Lower leg skin (tissue), 4 donors: ENCODE data around the gene MED27. TPM values are rescaled to one million over a fixed set of nuclear protein-coding genes. Genes with fewer than 3 reads are reported as not detected.

ENCODE experiments used
- DNase-seq, 2 donors: peaks; one replicate each; pipeline ENCODE4 v3.0.0-alpha.2; 2019; ENCODE audit warnings: low spot score in 2 of 2
- H3K4me3 ChIP-seq: fragments of 200-600 bp; sonication (generic); 2 replicates; pipeline ENCODE4 v1.5.1; 2017; ENCODE audit warnings: mild to moderate bottlenecking, low read depth; ENCODE audit not compliant: poor library complexity, severe bottlenecking
- POLR2A ChIP-seq, 2 donors: fragments of 450-650 bp; IDR thresholded peaks; one replicate each; pipeline ENCODE4 v1.6.1; 2016 to 2017; ENCODE audit warnings: antibody characterized with exemption in 2 of 2, mild to moderate bottlenecking in 1 of 2, moderate library complexity in 1 of 2
- WGBS, 2 donors: methylation state at CpG; one replicate each; pipeline ENCODE4 v1.1.5; 2018; 5-methylcytosine and 5-hydroxymethylcytosine counted together
- intact Hi-C: fragments of 100-400 bp; cut with DNase I; formaldehyde crosslinking; loops from one replicate; pipeline ENCODE4 v1.15.0; 2023; ENCODE audit warnings: low total_unique reads
- total RNA-seq, 4 donors: library from RNA; depleted of rRNA; stranded (reverse); fragments of >200 nt; gene quantifications; one replicate each; pipeline ENCODE4 v1.1.0, GENCODE V29; 2016
- TF ChIP-seq, protein P1 (sequence below), 3 donors: fragments of 450-650 bp; IDR thresholded peaks; one replicate each; pipeline ENCODE4 v1.5.1; 2016; ENCODE audit warnings: antibody characterized with exemption in 3 of 3, mild to moderate bottlenecking in 3 of 3, moderate library complexity in 2 of 3

MED27 gene
- total RNA-seq, 4 donors from 2014 or later = 15.4 to 20.3 (median 16.5) TPM

DNA sequence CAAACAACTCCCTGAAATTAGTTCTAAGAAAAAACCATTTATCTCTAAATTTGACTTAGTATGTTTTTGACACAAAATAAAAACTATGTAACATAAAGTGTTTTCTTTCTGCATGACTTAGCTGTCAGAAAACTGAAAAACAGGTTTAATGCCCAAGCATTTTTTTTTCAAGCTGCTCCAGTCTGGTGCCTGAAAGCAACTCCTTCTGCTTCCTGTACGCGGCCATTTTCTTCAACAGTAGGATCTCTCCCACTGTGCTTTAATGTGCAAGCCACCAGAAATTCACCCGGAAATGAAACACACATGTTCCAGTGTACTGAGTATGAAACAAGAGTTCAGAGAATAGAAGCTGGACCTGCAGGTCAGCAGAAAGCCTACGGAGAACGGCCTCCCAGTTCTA is 161.2 kb downstream of the MED27 start:
- TF ChIP-seq POLR2A (IDR thresholded peaks at IDR 0.05) = no peak
- TF ChIP-seq, protein P1, sequence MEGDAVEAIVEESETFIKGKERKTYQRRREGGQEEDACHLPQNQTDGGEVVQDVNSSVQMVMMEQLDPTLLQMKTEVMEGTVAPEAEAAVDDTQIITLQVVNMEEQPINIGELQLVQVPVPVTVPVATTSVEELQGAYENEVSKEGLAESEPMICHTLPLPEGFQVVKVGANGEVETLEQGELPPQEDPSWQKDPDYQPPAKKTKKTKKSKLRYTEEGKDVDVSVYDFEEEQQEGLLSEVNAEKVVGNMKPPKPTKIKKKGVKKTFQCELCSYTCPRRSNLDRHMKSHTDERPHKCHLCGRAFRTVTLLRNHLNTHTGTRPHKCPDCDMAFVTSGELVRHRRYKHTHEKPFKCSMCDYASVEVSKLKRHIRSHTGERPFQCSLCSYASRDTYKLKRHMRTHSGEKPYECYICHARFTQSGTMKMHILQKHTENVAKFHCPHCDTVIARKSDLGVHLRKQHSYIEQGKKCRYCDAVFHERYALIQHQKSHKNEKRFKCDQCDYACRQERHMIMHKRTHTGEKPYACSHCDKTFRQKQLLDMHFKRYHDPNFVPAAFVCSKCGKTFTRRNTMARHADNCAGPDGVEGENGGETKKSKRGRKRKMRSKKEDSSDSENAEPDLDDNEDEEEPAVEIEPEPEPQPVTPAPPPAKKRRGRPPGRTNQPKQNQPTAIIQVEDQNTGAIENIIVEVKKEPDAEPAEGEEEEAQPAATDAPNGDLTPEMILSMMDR (IDR thresholded peaks at IDR 0.05) = no peak
- intact Hi-C loops = no loop called here
- DNase-seq = no peak
- 80 to 84% methylated on average over 5 of the region's 5 CpGs for WGBS, 2 donors
- H3K4me3 ChIP-seq = no peak overlapping the region

- intact Hi-C loops = no loop called here
Observed at GRCh38 chr9:131917009-131917408, 162.7 kb downstream of the MED27 start.

GRCh38 chr9:131915181-131915580 is 164.5 kb downstream of the MED27 start:
- intact Hi-C loops = no loop called here
- no peak for DNase-seq
- no peak for TF ChIP-seq POLR2A (IDR thresholded peaks at IDR 0.05)
- TF ChIP-seq, protein P1 (IDR thresholded peaks at IDR 0.05) = no peak
- 94 to 99% methylated on average over 2 of the region's 2 CpGs for WGBS, 2 donors
- no peak overlapping the region for H3K4me3 ChIP-seq

More at GRCh38 chr9:131917009-131917408, 162.7 kb downstream of the MED27 start:
- no peak overlapping the region for H3K4me3 ChIP-seq
- WGBS, 2 donors = 94 to 100% methylated on average over 2 of the region's 2 CpGs
- DNase-seq = no peak
- TF ChIP-seq, protein P1 (IDR thresholded peaks at IDR 0.05) = no peak
- TF ChIP-seq POLR2A (IDR thresholded peaks at IDR 0.05) = no peak

DNA sequence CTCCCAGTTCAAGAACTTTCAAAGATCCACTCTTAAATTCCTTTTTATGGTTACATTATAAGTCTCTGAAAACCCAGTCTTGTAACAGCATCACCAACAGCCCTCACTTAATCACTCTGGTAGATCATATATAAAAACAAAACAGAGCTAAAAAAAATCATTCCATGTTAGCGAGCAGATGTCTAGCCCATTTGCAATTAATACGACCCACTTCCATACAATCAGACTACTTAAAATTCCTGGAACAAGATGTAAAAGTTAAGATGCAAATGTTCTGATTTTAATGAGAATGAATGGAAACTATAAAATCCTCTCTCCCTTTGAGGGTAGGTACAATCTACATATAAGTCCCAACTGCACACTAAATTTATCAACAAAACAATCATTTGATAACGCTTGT is 167.0 kb downstream of the MED27 start:
- H3K4me3 ChIP-seq = no peak overlapping the region
- TF ChIP-seq, protein P1 (IDR thresholded peaks at IDR 0.05) = no peak
- no peak for TF ChIP-seq POLR2A (IDR thresholded peaks at IDR 0.05)
- intact Hi-C loops = no loop called here
- WGBS, 2 donors = 82 to 85% methylated on average over 3 of the region's 3 CpGs
- DNase-seq = no peak

DNA sequence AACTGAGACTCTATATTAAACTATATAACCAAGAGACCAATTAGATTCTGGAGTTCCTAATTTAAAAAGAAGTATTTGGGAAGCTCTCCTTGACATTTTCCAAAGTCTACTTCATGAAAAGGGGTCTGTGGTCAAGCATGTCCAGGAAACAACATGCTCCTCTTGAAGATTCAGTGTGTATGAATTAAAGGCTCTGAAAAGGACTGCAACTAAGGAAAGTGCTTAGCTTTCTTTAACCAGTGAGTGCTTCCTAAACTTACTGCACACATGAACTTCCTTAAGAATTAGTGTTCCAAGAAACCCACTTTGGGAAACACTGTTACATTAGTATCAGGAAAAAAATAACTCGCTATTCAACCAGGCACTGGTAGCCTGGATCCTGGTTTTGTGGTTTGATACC is 167.6 kb downstream of the MED27 start:
- WGBS, 2 donors = 86 to 100% methylated on average over 1 of the region's 1 CpG
- no peak for DNase-seq
- intact Hi-C loops = no loop called here
- H3K4me3 ChIP-seq = no peak overlapping the region
- TF ChIP-seq, protein P1 (IDR thresholded peaks at IDR 0.05) = no peak
- no peak for TF ChIP-seq POLR2A (IDR thresholded peaks at IDR 0.05)

DNA sequence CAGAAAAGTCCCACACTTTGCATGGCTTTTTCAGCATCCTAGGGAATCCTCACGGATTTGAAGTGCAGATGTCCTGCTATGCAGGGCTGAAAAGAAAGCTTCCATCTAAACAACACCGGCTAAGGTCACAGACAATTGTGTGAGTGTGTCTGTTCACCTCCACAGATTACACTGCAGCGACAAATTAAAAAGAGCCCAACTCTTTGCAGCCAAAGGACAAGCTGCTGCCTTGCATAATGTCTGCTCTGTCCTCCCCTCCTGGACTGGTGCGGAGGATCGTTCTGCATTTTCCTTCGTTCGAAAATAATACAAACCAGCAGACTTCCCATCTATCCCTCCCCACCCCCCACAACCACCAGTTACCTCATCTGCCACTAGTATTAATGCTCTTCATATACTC is 169.1 kb downstream of the MED27 start:
- 87 to 89% methylated on average over 7 of the region's 7 CpGs for WGBS, 2 donors
- no peak for DNase-seq
- intact Hi-C loops = no loop called here
- TF ChIP-seq, protein P1 (IDR thresholded peaks at IDR 0.05) = no peak
- TF ChIP-seq POLR2A (IDR thresholded peaks at IDR 0.05) = no peak
- H3K4me3 ChIP-seq = no peak overlapping the region
